Epithelial cell of esophagus (primary cell): ENCODE measurements around the gene PCSK4.

ENCODE experiments used
- DNase-seq: peaks from one replicate; pipeline ENCODE4 v3.0.0; 2010; ENCODE audit warnings: low read depth
- H3K4me3 ChIP-seq: 2 replicates; pipeline ENCODE4 v1.5.1; 2011; ENCODE audit warnings: mild to moderate bottlenecking, low read length, control low read depth
- CTCF ChIP-seq: IDR thresholded peaks from 2 replicates; pipeline ENCODE4 v1.5.1; 2011; ENCODE audit warnings: low read depth, mild to moderate bottlenecking, low read length, control low read depth, inconsistent platforms; ENCODE audit not compliant: insufficient read depth; ENCODE audit errors: missing control alignments

PCSK4 gene

GRCh38 chr19:1447944-1448343 is 42.2 kb downstream of the PCSK4 start:
- no peak for DNase-seq
- H3K4me3 ChIP-seq: no peak overlapping the region
- no peak for TF ChIP-seq CTCF

GRCh38 chr19:1447504-1447903 is 42.6 kb downstream of the PCSK4 start:
- no peak for TF ChIP-seq CTCF
- H3K4me3 ChIP-seq: no peak overlapping the region
- DNase-seq: no peak

GRCh38 chr19:1446713-1447481 is 43.3 kb downstream of the PCSK4 start:
- no peak for DNase-seq
- TF ChIP-seq CTCF: no peak
- H3K4me3 ChIP-seq: no peak overlapping the region

GRCh38 chr19:1445932-1446712 is 44.0 kb downstream of the PCSK4 start:
- no peak for TF ChIP-seq CTCF
- H3K4me3 ChIP-seq: no peak overlapping the region

GRCh38 chr19:1445185-1445931 is 44.8 kb downstream of the PCSK4 start:
- no peak overlapping the region for H3K4me3 ChIP-seq
- peak; percentile 62 for DNase-seq
- TF ChIP-seq CTCF: peak; percentile 40

More at GRCh38 chr19:1445932-1446712, 44.0 kb downstream of the PCSK4 start:
- DNase-seq: no peak

GRCh38 chr19:1441677-1442438 is 48.3 kb downstream of the PCSK4 start:
- TF ChIP-seq CTCF: no peak
- no peak overlapping the region for H3K4me3 ChIP-seq

More at GRCh38 chr19:1441677-1442438, 48.3 kb downstream of the PCSK4 start:
- DNase-seq: no peak
